22Rv1 (cell line): ENCODE results near the gene ZNF800.

ENCODE experiments used
- ZFX ChIP-seq: fragments of 450-650 bp; IDR thresholded peaks from 2 replicates; pipeline ENCODE4 v1.6.1; 2017; ENCODE audit warnings: antibody characterized with exemption, borderline replicate concordance
- TF ChIP-seq, protein P1 (sequence below): fragments of 450-650 bp; IDR thresholded peaks from 2 replicates; pipeline ENCODE4 v1.5.1; 2017; ENCODE audit warnings: mild to moderate bottlenecking

- TF ChIP-seq, protein P1, sequence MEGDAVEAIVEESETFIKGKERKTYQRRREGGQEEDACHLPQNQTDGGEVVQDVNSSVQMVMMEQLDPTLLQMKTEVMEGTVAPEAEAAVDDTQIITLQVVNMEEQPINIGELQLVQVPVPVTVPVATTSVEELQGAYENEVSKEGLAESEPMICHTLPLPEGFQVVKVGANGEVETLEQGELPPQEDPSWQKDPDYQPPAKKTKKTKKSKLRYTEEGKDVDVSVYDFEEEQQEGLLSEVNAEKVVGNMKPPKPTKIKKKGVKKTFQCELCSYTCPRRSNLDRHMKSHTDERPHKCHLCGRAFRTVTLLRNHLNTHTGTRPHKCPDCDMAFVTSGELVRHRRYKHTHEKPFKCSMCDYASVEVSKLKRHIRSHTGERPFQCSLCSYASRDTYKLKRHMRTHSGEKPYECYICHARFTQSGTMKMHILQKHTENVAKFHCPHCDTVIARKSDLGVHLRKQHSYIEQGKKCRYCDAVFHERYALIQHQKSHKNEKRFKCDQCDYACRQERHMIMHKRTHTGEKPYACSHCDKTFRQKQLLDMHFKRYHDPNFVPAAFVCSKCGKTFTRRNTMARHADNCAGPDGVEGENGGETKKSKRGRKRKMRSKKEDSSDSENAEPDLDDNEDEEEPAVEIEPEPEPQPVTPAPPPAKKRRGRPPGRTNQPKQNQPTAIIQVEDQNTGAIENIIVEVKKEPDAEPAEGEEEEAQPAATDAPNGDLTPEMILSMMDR, result no peak
- no peak for TF ChIP-seq ZFX
These were observed 9.2 kb downstream of the ZNF800 start for GRCh38 chr7:127383123-127383835.
